Hepatocyte (in vitro differentiated cells): ENCODE results near the gene CLEC4M. TPM values are rescaled to one million over a fixed set of nuclear protein-coding genes. Genes with fewer than 3 reads are reported as not detected.

Experiments used
- DNase-seq: peaks from one replicate; pipeline ENCODE4 v3.0.0-alpha.2; 2016; ENCODE audit warnings: low spot score
- H2AFZ ChIP-seq: fragments of 200-600 bp; sonication (generic); 2 replicates; pipeline ENCODE4 v1.6.0; 2016; ENCODE audit warnings: antibody characterized with exemption, mild to moderate bottlenecking
- H3K27ac ChIP-seq: fragments of 200-600 bp; sonication (generic); 2 replicates; pipeline ENCODE4 v1.5.1; 2016; ENCODE audit warnings: mild to moderate bottlenecking
- H3K27me3 ChIP-seq: fragments of 200-600 bp; sonication (generic); 2 replicates; pipeline ENCODE4 v1.6.1; 2016
- H3K36me3 ChIP-seq: fragments of 200-600 bp; sonication (generic); replicated peaks from 2 replicates; pipeline ENCODE4 v1.5.1; 2016; ENCODE audit warnings: low read depth; ENCODE audit not compliant: insufficient read depth
- H3K4me1 ChIP-seq: fragments of 200-600 bp; sonication (generic); 2 replicates; pipeline ENCODE4 v1.5.1; 2016; ENCODE audit warnings: mild to moderate bottlenecking, moderate library complexity; ENCODE audit not compliant: insufficient read depth
- H3K4me2 ChIP-seq: fragments of 200-600 bp; sonication (generic); 2 replicates; pipeline ENCODE4 v1.6.0; 2016
- H3K4me3 ChIP-seq: fragments of 200-600 bp; sonication (generic); 2 replicates; pipeline ENCODE4 v1.5.1; 2016; ENCODE audit warnings: mild to moderate bottlenecking
- H3K79me2 ChIP-seq: fragments of 200-600 bp; sonication (generic); 2 replicates; pipeline ENCODE4 v1.6.0; 2017; ENCODE audit warnings: mild to moderate bottlenecking
- H3K9me2 ChIP-seq: fragments of 200-600 bp; sonication (generic); replicated peaks from 2 replicates; pipeline ENCODE4 v1.6.0; 2017; ENCODE audit warnings: mild to moderate bottlenecking; ENCODE audit not compliant: insufficient read depth
- H3K9me3 ChIP-seq: fragments of 200-600 bp; sonication (generic); 2 replicates; pipeline ENCODE4 v1.5.1; 2016; ENCODE audit warnings: low read depth, mild to moderate bottlenecking
- H4K20me1 ChIP-seq: fragments of 200-600 bp; sonication (generic); 2 replicates; pipeline ENCODE4 v1.6.0; 2016; ENCODE audit warnings: mild to moderate bottlenecking; ENCODE audit not compliant: insufficient read depth, poor library complexity, severe bottlenecking
- CTCF ChIP-seq: fragments of 200-600 bp; sonication (generic); IDR thresholded peaks from 2 replicates; pipeline ENCODE4 v1.5.1; 2016; ENCODE audit warnings: antibody characterized with exemption, mild to moderate bottlenecking; ENCODE audit not compliant: poor library complexity
- EZH2 ChIP-seq: fragments of 200-600 bp; sonication (generic); IDR thresholded peaks from 2 replicates; pipeline ENCODE4 v1.6.1; 2016; ENCODE audit warnings: antibody characterized with exemption, mild to moderate bottlenecking, borderline replicate concordance
- EZH2phosphoT487 ChIP-seq: fragments of 200-600 bp; sonication (generic); IDR thresholded peaks from one replicate; pipeline ENCODE4 v1.6.1; 2018; ENCODE audit warnings: antibody characterized with exemption, mild to moderate bottlenecking, low read depth, moderate library complexity; ENCODE audit not compliant: unreplicated experiment, severe bottlenecking
- WGBS: methylation state at CpG from one replicate; pipeline ENCODE4 v1.1.6; 2016; ENCODE audit warnings: low lambda C conversion rate; ENCODE audit errors: missing lambda C conversion rate; 5-methylcytosine and 5-hydroxymethylcytosine counted together
- polyA plus RNA-seq: library from polyadenylated mRNA; unstranded; fragments of >200 nt; fragmentation: Nextera tagmentation; extraction: Ambion mirVana; gene quantifications from 2 replicates; pipeline ENCODE4 v1.2.1, GENCODE V29; 2016
- total RNA-seq: library from RNA; depleted of rRNA; stranded (reverse); fragments of >200 nt; gene quantifications from 2 replicates; pipeline ENCODE4 v1.2.3, GENCODE V29; 2014

The CLEC4M gene
- total and polyA plus RNA-seq, 2 experiments from 2014 or later: 0.07 TPM; not detected in 1

- TF ChIP-seq CTCF: no peak
- TF ChIP-seq EZH2phosphoT487: no peak
- TF ChIP-seq EZH2: no peak
- no peak overlapping the region for H3K27ac ChIP-seq
Observed at GRCh38 chr19:7769171-7769570, 6.1 kb downstream of the CLEC4M start.

GRCh38 chr19:7771072-7771471 lies 8.0 kb downstream of the CLEC4M start:
- Histone ChIP-seq H3K4me3 (no peak overlapping the region), H3K4me2 (no peak overlapping the region), H2AFZ (no peak overlapping the region), H3K79me2 (no peaks in the 10 kb centered on the region), H3K9me2 (no peaks in the 10 kb centered on the region), H4K20me1 (no peaks in the 10 kb centered on the region), H3K4me1 (no peaks in the 10 kb centered on the region), H3K36me3 (no peaks in the 10 kb centered on the region), H3K27me3 (no peaks in the 10 kb centered on the region), H3K27ac (no peak overlapping the region), H3K9me3 (no peaks in the 10 kb centered on the region)
- no peak for DNase-seq
- TF ChIP-seq EZH2phosphoT487 (no peak), CTCF (no peak), EZH2 (no peak)
- WGBS: 75% methylated on average over 8 of the region's 8 CpGs

More at GRCh38 chr19:7769171-7769570, 6.1 kb downstream of the CLEC4M start:
- no peaks in the 10 kb centered on the region for H3K27me3 ChIP-seq
- H3K79me2 ChIP-seq: no peaks in the 10 kb centered on the region
- H3K4me1 ChIP-seq: no peaks in the 10 kb centered on the region
- H3K36me3 ChIP-seq: no peaks in the 10 kb centered on the region
- 72% methylated on average over 2 of the region's 2 CpGs for WGBS
- H3K4me2 ChIP-seq: no peak overlapping the region
- DNase-seq: no peak
- no peak overlapping the region for H3K4me3 ChIP-seq
- no peaks in the 10 kb centered on the region for H3K9me2 ChIP-seq
- no peaks in the 10 kb centered on the region for H4K20me1 ChIP-seq
- no peaks in the 10 kb centered on the region for H3K9me3 ChIP-seq
- no peak overlapping the region for H2AFZ ChIP-seq

- no peak for TF ChIP-seq CTCF
- TF ChIP-seq EZH2phosphoT487: no peak
- no peak for TF ChIP-seq EZH2
- Histone ChIP-seq H3K9me3 (no peaks in the 10 kb centered on the region), H3K4me3 (no peak overlapping the region), H3K27me3 (no peaks in the 10 kb centered on the region), H2AFZ (no peak overlapping the region), H3K4me2 (no peak overlapping the region), H3K27ac (no peak overlapping the region), H4K20me1 (no peaks in the 10 kb centered on the region), H3K79me2 (no peaks in the 10 kb centered on the region), H3K36me3 (no peaks in the 10 kb centered on the region), H3K4me1 (no peaks in the 10 kb centered on the region), H3K9me2 (no peaks in the 10 kb centered on the region)
- WGBS: 52% methylated on average over 8 of the region's 8 CpGs
- no peak for DNase-seq
Observed at GRCh38 chr19:7772752-7773291, 9.8 kb downstream of the CLEC4M start.
